SK-N-MC (cell line): ENCODE measurements around the gene FRG2.
"Not testable (repeated sequence)": the region's sequence is repeated elsewhere in the genome, so short reads cannot be mapped to it uniquely, and the experiment has no call there.

ENCODE experiments used
- EZH2 ChIP-seq: fragments of 200-600 bp; sonication (generic); IDR thresholded peaks from one replicate; pipeline ENCODE4 v1.6.1; 2017; ENCODE audit warnings: antibody characterized with exemption
- FOXP2 ChIP-seq: optimal IDR thresholded peaks from 2 replicates; pipeline ENCODE3; 2011; ENCODE audit warnings: mild to moderate bottlenecking, moderate library complexity; ENCODE audit not compliant: insufficient read depth; ENCODE audit errors: extremely low read length, control extremely low read depth
- POLR2AphosphoS5 ChIP-seq: IDR thresholded peaks from 2 replicates; pipeline ENCODE4 v1.6.1; 2012; ENCODE audit warnings: mild to moderate bottlenecking, low read depth, low read length, borderline replicate concordance

DNA sequence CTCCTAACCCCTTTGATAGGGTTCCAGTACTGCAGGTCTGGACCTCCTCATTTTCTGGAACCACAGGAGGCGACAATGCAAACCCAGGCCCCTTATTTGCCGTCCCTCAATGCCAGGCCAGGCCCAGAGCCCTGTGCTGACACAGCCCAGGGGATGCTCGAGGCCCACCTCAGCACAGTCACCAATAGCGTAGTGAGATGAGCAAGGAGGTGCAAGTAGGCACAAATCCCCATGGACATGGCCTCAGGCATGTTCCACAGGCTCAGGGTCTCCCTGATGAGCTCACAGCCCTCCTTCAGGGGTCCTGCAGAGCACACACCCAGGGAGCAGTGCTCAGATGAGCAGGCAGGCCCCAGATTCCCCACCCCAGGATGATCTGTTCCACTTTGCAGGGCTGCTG lies 31.9 kb upstream of the FRG2 start:
- not testable (repeated sequence) for TF ChIP-seq POLR2AphosphoS5, EZH2, FOXP2
